Measurements from ENCODE around the gene PDGFC.

- TF ChIP-seq ZSCAN18 (CRISPR knock-in tag; IDR thresholded peaks at IDR 0.05) (no peak), ZBTB21 (CRISPR knock-in tag; IDR thresholded peaks at IDR 0.05; ENCODE audit: borderline replicate concordance) (no peak), NR2C2 (CRISPR knock-in tag; IDR thresholded peaks at IDR 0.05) (no peak), GTF2I (CRISPR knock-in tag; conservative IDR thresholded peaks at IDR 0.05) (no peak), CTCF (IDR thresholded peaks at IDR 0.05) (no peak)
Observed at GRCh38 chr4:156956359-156956758, 15.2 kb downstream of the PDGFC start.

All from WTC11 (cell line).